ENCODE data around the gene CLPSL1. TPM values are rescaled to one million over a fixed set of nuclear protein-coding genes. Genes with fewer than 3 reads are reported as not detected.
A peak's percentile ranks its signal among the peaks of the same experiment; 100 is the strongest.

The CLPSL1 gene
- total RNA-seq, 3 donors from 2014 or later (not counting 1 experiment from before 2014, with no cell fraction given): not detected

DNA sequence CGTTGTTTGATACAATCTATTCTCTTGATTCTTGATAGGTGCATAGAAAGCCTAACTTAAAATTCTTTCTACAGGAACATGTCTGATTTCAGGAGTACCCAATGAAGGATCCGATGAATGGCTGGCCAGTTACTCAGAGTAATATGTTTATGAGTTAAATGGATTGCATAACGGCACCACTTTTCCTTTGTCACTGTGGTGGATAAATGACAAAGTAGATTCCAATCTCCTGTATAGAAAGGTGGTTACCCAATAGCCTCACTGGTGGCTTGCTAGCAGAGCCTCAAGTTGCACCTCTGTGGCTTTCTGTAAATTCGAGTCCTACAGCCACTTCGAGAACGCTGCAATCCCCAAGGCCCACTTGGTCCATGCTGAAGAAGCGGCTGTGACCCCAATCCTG is 52.7 kb downstream of the CLPSL1 start:
- Histone ChIP-seq H3K9me3 (ENCODE audit: control insufficient read depth, insufficient read depth, low read length) (no peaks in the 10 kb centered on the region), H3K36me3 (ENCODE audit: control insufficient read depth, insufficient read depth, low read length) (peaks cover 22% of the 10 kb centered on the region), H3K27ac (ENCODE audit: low read length) (no peak overlapping the region), H3K4me3 (ENCODE audit: low read length) (no peak overlapping the region), H3K4me1 (ENCODE audit: control insufficient read depth, insufficient read depth, low read length) (no peaks in the 10 kb centered on the region), H3K27me3 (ENCODE audit: control insufficient read depth, insufficient read depth, low read length) (no peaks in the 10 kb centered on the region)
- H3K36me3 Mint-ChIP-seq: peaks cover 22% of the 10 kb centered on the region
- H3K27ac Mint-ChIP-seq: peak overlapping the region in 1 of 2 donors; percentile 36
- no peaks in the 10 kb centered on the region for H3K27me3 Mint-ChIP-seq (ENCODE audit: low read depth in 2 of 2)
- H3K9me3 Mint-ChIP-seq: no peaks in the 10 kb centered on the region
- DNase-seq: no peak
- peak in 1 of 3 donors; percentile 67 for ATAC-seq
- TF ChIP-seq, protein P1, sequence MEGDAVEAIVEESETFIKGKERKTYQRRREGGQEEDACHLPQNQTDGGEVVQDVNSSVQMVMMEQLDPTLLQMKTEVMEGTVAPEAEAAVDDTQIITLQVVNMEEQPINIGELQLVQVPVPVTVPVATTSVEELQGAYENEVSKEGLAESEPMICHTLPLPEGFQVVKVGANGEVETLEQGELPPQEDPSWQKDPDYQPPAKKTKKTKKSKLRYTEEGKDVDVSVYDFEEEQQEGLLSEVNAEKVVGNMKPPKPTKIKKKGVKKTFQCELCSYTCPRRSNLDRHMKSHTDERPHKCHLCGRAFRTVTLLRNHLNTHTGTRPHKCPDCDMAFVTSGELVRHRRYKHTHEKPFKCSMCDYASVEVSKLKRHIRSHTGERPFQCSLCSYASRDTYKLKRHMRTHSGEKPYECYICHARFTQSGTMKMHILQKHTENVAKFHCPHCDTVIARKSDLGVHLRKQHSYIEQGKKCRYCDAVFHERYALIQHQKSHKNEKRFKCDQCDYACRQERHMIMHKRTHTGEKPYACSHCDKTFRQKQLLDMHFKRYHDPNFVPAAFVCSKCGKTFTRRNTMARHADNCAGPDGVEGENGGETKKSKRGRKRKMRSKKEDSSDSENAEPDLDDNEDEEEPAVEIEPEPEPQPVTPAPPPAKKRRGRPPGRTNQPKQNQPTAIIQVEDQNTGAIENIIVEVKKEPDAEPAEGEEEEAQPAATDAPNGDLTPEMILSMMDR (IDR thresholded peaks at IDR 0.05): no peak
- 86% methylated on average over 6 of the region's 7 CpGs for WGBS (ENCODE audit: insufficient coverage)
- no peaks in the 10 kb centered on the region for H3K4me1 Mint-ChIP-seq
- intact Hi-C loops (cut with micrococcal nuclease): no loop called here
- no peak overlapping the region for H3K4me3 Mint-ChIP-seq

Other genes starting within 250 kb of the CLPSL1 start
- gene FKBP5, start 92.1 kb upstream of the CLPSL1 start, total RNA-seq: 10 to 100 TPM; 15.5 to 30.2 (median 27.3) TPM
- gene ARMC12, start 44.0 kb upstream of the CLPSL1 start, total RNA-seq: 1 to 10 TPM in 1 of 3 donors, under 1 TPM in 2; 0.59 to 1.5 (median 0.64) TPM
- not detected for gene CLPSL2, start 4.4 kb upstream of the CLPSL1 start, total RNA-seq
- not detected for gene CLPS, start 16.3 kb downstream of the CLPSL1 start, total RNA-seq
- gene LHFPL5, start 24.3 kb downstream of the CLPSL1 start, total RNA-seq: not detected
- 10 to 100 TPM; 38.6 to 63.8 (median 43.2) TPM for gene SRPK1, start 140.1 kb downstream of the CLPSL1 start, total RNA-seq
- gene SLC26A8, start 243.6 kb downstream of the CLPSL1 start, total RNA-seq: under 1 TPM in 1 of 3 donors, not detected in 2; 0.93 TPM
- gene MAPK14, start 246.8 kb downstream of the CLPSL1 start, total RNA-seq: 100 to 1,000 TPM in 1 of 3 donors, 10 to 100 TPM in 2; 68.0 to 106 (median 84.5) TPM